Ishikawa (cell line): ENCODE results near the gene MINK1.

Experiments used
- CEBPB ChIP-seq: IDR thresholded peaks from 2 replicates; pipeline ENCODE4 v1.6.1; 2012
- CREB1 ChIP-seq: IDR thresholded peaks from 2 replicates; pipeline ENCODE4 v1.6.1; 2012; ENCODE audit warnings: low read depth
- EGR1 ChIP-seq: IDR thresholded peaks from 2 replicates; pipeline ENCODE4 v1.6.1; 2012
- EP300 ChIP-seq: IDR thresholded peaks from 2 replicates; pipeline ENCODE4 v1.6.1; 2012; ENCODE audit warnings: borderline replicate concordance
- FOXM1 ChIP-seq: IDR thresholded peaks from 2 replicates; pipeline ENCODE4 v1.6.1; 2012; ENCODE audit warnings: low read depth, borderline replicate concordance
- RAD21 ChIP-seq: IDR thresholded peaks from 2 replicates; pipeline ENCODE4 v1.6.1; 2012; ENCODE audit warnings: low read depth
- REST ChIP-seq: IDR thresholded peaks from 2 replicates; pipeline ENCODE4 v1.6.1; 2012; ENCODE audit warnings: low read depth, mild to moderate bottlenecking
- TAF1 ChIP-seq: IDR thresholded peaks from 2 replicates; pipeline ENCODE4 v1.6.1; 2012; ENCODE audit warnings: low read depth, mild to moderate bottlenecking
- TEAD4 ChIP-seq: IDR thresholded peaks from 2 replicates; pipeline ENCODE4 v1.6.1; 2012
- YY1 ChIP-seq: IDR thresholded peaks from 2 replicates; pipeline ENCODE4 v1.6.1; 2012; ENCODE audit warnings: low read depth
- ZBTB7A ChIP-seq: IDR thresholded peaks from 2 replicates; pipeline ENCODE4 v1.6.1; 2012; ENCODE audit warnings: low read depth
- TF ChIP-seq, protein P1 (sequence below): IDR thresholded peaks from 2 replicates; pipeline ENCODE4 v1.6.1; 2012

GRCh38 chr17:4802228-4802627 is 30.9 kb upstream of the MINK1 start, which contains the start of gene C17orf114:
- TF ChIP-seq TAF1 (no peak), EP300 (no peak), TEAD4 (no peak), RAD21 (no peak), YY1 (no peak), REST (no peak), EGR1 (no peak), FOXM1 (no peak), CREB1 (no peak), ZBTB7A (no peak), CEBPB (no peak)
- TF ChIP-seq, protein P1, sequence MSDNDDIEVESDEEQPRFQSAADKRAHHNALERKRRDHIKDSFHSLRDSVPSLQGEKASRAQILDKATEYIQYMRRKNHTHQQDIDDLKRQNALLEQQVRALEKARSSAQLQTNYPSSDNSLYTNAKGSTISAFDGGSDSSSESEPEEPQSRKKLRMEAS, result no peak
